Uterus (tissue), 2 donors: ENCODE results near the gene DALRD3.

Experiments used
- POLR2A ChIP-seq, 2 donors: fragments of 450-650 bp; IDR thresholded peaks; one replicate each; pipeline ENCODE4 v1.6.1; 2016; ENCODE audit warnings: antibody characterized with exemption in 2 of 2, mild to moderate bottlenecking in 1 of 2, moderate library complexity in 1 of 2
- TF ChIP-seq, protein P1 (sequence below), 4 experiments: fragments of 200-600 bp in 2 of 4; fragments of 450-650 bp in 2 of 4; sonication (generic) in 2 of 4; IDR thresholded peaks; one replicate each; pipeline ENCODE4 v1.5.1; 2016 to 2019; ENCODE audit warnings: antibody characterized with exemption in 4 of 4, mild to moderate bottlenecking in 2 of 4, moderate library complexity in 1 of 4

DNA sequence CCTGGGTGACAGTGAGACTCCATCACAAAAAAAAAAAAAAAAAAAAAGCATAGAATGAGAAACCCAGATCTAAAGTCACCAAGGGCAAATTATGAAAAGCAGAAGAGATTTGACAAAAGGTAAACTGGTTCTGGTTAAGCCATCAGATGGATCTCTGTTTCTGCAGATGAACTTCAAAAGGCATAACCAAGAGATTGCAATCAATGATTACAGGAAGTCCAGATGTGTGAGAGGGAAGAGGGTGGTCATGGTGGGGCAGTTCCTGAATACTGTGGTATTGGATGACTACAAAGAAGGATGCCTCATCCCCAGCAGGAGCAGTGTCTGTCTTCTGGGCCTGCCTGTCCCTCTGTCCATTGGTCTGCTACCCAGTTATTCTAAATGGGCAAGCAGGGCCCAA is 24.5 kb downstream of the DALRD3 start:
- TF ChIP-seq, protein P1, sequence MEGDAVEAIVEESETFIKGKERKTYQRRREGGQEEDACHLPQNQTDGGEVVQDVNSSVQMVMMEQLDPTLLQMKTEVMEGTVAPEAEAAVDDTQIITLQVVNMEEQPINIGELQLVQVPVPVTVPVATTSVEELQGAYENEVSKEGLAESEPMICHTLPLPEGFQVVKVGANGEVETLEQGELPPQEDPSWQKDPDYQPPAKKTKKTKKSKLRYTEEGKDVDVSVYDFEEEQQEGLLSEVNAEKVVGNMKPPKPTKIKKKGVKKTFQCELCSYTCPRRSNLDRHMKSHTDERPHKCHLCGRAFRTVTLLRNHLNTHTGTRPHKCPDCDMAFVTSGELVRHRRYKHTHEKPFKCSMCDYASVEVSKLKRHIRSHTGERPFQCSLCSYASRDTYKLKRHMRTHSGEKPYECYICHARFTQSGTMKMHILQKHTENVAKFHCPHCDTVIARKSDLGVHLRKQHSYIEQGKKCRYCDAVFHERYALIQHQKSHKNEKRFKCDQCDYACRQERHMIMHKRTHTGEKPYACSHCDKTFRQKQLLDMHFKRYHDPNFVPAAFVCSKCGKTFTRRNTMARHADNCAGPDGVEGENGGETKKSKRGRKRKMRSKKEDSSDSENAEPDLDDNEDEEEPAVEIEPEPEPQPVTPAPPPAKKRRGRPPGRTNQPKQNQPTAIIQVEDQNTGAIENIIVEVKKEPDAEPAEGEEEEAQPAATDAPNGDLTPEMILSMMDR (IDR thresholded peaks at IDR 0.05): no peak
- TF ChIP-seq POLR2A (IDR thresholded peaks at IDR 0.05): no peak
